Measurements from ENCODE around the gene NLGN4X. TPM values are rescaled to one million over a fixed set of nuclear protein-coding genes. Genes with fewer than 3 reads are reported as not detected.

NLGN4X gene
- not detected in 2 replicates for total RNA-seq

GRCh38 chrX:6228720-6229119 lies at the start of gene NLGN4X:
TSS of gene NLGN4X (minus strand) at chrX:6228867. CDS start at chrX:6151466, 77,401 bp downstream.

Small RNAs within 50 kb of the gene (small RNA-seq; reads per million reads assigned to genes)
- not detected for gene RF00322
